NB4 (cell line): ENCODE results near the gene FPR3.

ENCODE experiments used
- CTCF ChIP-seq: IDR thresholded peaks from one replicate; pipeline ENCODE4 v1.5.1; 2012; ENCODE audit warnings: low read depth, low read length
- MAX ChIP-seq: IDR thresholded peaks from 2 replicates; pipeline ENCODE4 v1.6.1; 2011; ENCODE audit warnings: low read depth, low read length
- MYC ChIP-seq: IDR thresholded peaks from 2 replicates; pipeline ENCODE4 v1.6.1; 2011; ENCODE audit warnings: low read depth, low read length
- POLR2A ChIP-seq: IDR thresholded peaks from 2 replicates; pipeline ENCODE4 v1.6.1; 2011; ENCODE audit warnings: mild to moderate bottlenecking; ENCODE audit not compliant: insufficient read length; ENCODE audit errors: extremely low read depth

- TF ChIP-seq CTCF (no peak), POLR2A (no peak), MAX (no peak), MYC (no peak)
Observed at GRCh38 chr19:51765086-51765485, 29.9 kb upstream of the FPR3 start.
